IMR-90 (cell line): ENCODE results near the gene NEMP1. TPM values are rescaled to one million over a fixed set of nuclear protein-coding genes. Genes with fewer than 3 reads are reported as not detected.

ENCODE experiments used
- ATAC-seq: fragments of 200-7000 bp; cut with Tn5 transposase; 2 replicates; pipeline ENCODE4 v1.9.1; 2020; ENCODE audit warnings: low read depth, mild to moderate bottlenecking, moderate library complexity
- BruUV-seq: library from RNA; stranded (reverse); fragments of 400-500 nt; replicated peaks from 2 replicates; lab custom pipeline; 2021; lab: Mats Ljungman, UMichigan
- CTCF ChIA-PET: fragments of 300-600 bp; formaldehyde crosslinking; extraction: SDS; loops from one replicate; lab custom pipeline; 2021; ENCODE audit warnings: antibody characterized with exemption; lab: Yijun Ruan, JAX
- POLR2A ChIA-PET: fragments of 300-600 bp; sonication (Branson Sonifier 250); formaldehyde crosslinking; loops from one replicate; lab custom pipeline; 2022; ENCODE audit warnings: antibody characterized with exemption; ENCODE audit not compliant: unreplicated experiment; lab: Charles Lee
- DNase-seq: peaks from one replicate; pipeline ENCODE4 v3.0.0; 2013
- H2AFZ ChIP-seq: replicated peaks from 2 replicates; pipeline ENCODE3; 2013; ENCODE audit warnings: low read length, mild to moderate bottlenecking; ENCODE audit not compliant: poor library complexity
- H2AK5ac ChIP-seq: 2 replicates; pipeline ENCODE4 v1.6.1; 2013; ENCODE audit warnings: low read depth, low read length, inconsistent platforms
- H2AK9ac ChIP-seq: replicated peaks from 2 replicates; pipeline ENCODE3; 2013; ENCODE audit warnings: mild to moderate bottlenecking, low read depth, low read length, moderate library complexity; ENCODE audit not compliant: poor library complexity
- H2BK120ac ChIP-seq: 2 replicates; pipeline ENCODE4 v1.6.1; 2013; ENCODE audit warnings: low read depth, low read length, inconsistent platforms
- H2BK15ac ChIP-seq: 3 replicates; pipeline ENCODE4 v1.6.1; 2013; ENCODE audit warnings: low read depth, low read length, inconsistent platforms
- H2BK20ac ChIP-seq: 2 replicates; pipeline ENCODE4 v1.6.1; 2013; ENCODE audit warnings: low read depth, mild to moderate bottlenecking, inconsistent platforms, low read length, moderate library complexity
- H2BK5ac ChIP-seq: 2 replicates; pipeline ENCODE4 v1.6.1; 2013; ENCODE audit warnings: mild to moderate bottlenecking, low read depth, low read length, inconsistent platforms; ENCODE audit not compliant: poor library complexity, severe bottlenecking
- H3K14ac ChIP-seq: replicated peaks from 2 replicates; pipeline ENCODE4 v1.6.1; 2013; ENCODE audit warnings: low read depth, low read length, inconsistent platforms
- H3K18ac ChIP-seq: 2 replicates; pipeline ENCODE4 v1.6.1; 2013; ENCODE audit warnings: low read depth, low read length, control low read depth
- H3K23ac ChIP-seq: 2 replicates; pipeline ENCODE4 v1.6.1; 2013; ENCODE audit warnings: low read depth, low read length, inconsistent platforms
- H3K27ac ChIP-seq: 2 replicates; pipeline ENCODE4 v1.5.1; 2013; ENCODE audit warnings: mild to moderate bottlenecking, control low read depth, low read length; ENCODE audit not compliant: insufficient read depth
- H3K27me3 ChIP-seq: 2 replicates; pipeline ENCODE4 v1.6.1; 2013; ENCODE audit warnings: low read length; ENCODE audit not compliant: control insufficient read depth, insufficient read depth
- H3K36me3 ChIP-seq: 2 replicates; pipeline ENCODE4 v1.6.1; 2013; ENCODE audit warnings: low read length, mixed read lengths; ENCODE audit not compliant: control insufficient read depth, insufficient read depth
- H3K4ac ChIP-seq: 2 replicates; pipeline ENCODE4 v1.6.1; 2013; ENCODE audit warnings: low read depth, low read length, inconsistent platforms
- H3K4me1 ChIP-seq: 2 replicates; pipeline ENCODE4 v1.6.1; 2013; ENCODE audit warnings: low read length, mixed read lengths; ENCODE audit not compliant: control insufficient read depth, insufficient read depth
- H3K4me2 ChIP-seq: 2 replicates; pipeline ENCODE4 v1.6.1; 2013; ENCODE audit warnings: low read depth, mild to moderate bottlenecking, control low read depth, low read length, moderate library complexity
- H3K4me3 ChIP-seq: 2 replicates; pipeline ENCODE4 v1.5.1; 2013; ENCODE audit warnings: low read depth, mild to moderate bottlenecking, control low read depth, low read length, moderate library complexity; ENCODE audit not compliant: insufficient read depth
- H3K56ac ChIP-seq: 2 replicates; pipeline ENCODE4 v1.6.1; 2013; ENCODE audit warnings: low read length, inconsistent platforms; ENCODE audit not compliant: insufficient read depth; ENCODE audit errors: extremely low read depth
- H3K79me1 ChIP-seq, 2 experiments: 2 replicates each; pipeline ENCODE4 v1.6.1; 2013; ENCODE audit warnings: low read length in 2 of 2, inconsistent platforms in 1 of 2, low read depth in 1 of 2
- H3K9ac ChIP-seq: 2 replicates; pipeline ENCODE4 v1.6.1; 2013; ENCODE audit warnings: low read depth, low read length, control low read depth
- H3K9me1 ChIP-seq: 2 replicates; pipeline ENCODE4 v1.6.1; 2013; ENCODE audit warnings: low read length, inconsistent platforms; ENCODE audit not compliant: insufficient read depth
- H3K9me3 ChIP-seq: 2 replicates; pipeline ENCODE4 v1.6.1; 2013; ENCODE audit warnings: low read length; ENCODE audit not compliant: control insufficient read depth, insufficient read depth
- H4K20me1 ChIP-seq: 2 replicates; pipeline ENCODE4 v1.6.1; 2013; ENCODE audit warnings: low read length, inconsistent platforms; ENCODE audit not compliant: insufficient read depth
- H4K5ac ChIP-seq: 2 replicates; pipeline ENCODE4 v1.6.1; 2013; ENCODE audit warnings: mild to moderate bottlenecking, low read depth, low read length, control low read depth
- H4K8ac ChIP-seq, 2 experiments: 2 replicates each; pipeline ENCODE4 v1.6.1; 2013; ENCODE audit warnings: low read depth in 2 of 2, low read length in 2 of 2, control low read depth in 1 of 2, inconsistent platforms in 1 of 2
- H4K91ac ChIP-seq: 2 replicates; pipeline ENCODE4 v1.6.1; 2013; ENCODE audit warnings: low read depth, low read length, inconsistent platforms; ENCODE audit not compliant: insufficient read depth
- BHLHE40 ChIP-seq: fragments of 150-350 bp; IDR thresholded peaks from 2 replicates; pipeline ENCODE4 v1.6.1; 2016; ENCODE audit warnings: mild to moderate bottlenecking, low read depth, low read length
- CHD1 ChIP-seq: IDR thresholded peaks from 2 replicates; pipeline ENCODE4 v1.6.1; 2012; ENCODE audit warnings: low read depth, low read length, improper control_type of control experiment
- ELK1 ChIP-seq: fragments of 150-350 bp; IDR thresholded peaks from 2 replicates; pipeline ENCODE4 v1.6.1; 2016; ENCODE audit warnings: low read depth, mild to moderate bottlenecking, low read length, moderate library complexity, borderline replicate concordance
- MAZ ChIP-seq: IDR thresholded peaks from 2 replicates; pipeline ENCODE4 v1.6.1; 2012; ENCODE audit warnings: low read depth, mild to moderate bottlenecking, low read length, improper control_type of control experiment, moderate library complexity, borderline replicate concordance
- MXI1 ChIP-seq: IDR thresholded peaks from 2 replicates; pipeline ENCODE4 v1.6.1; 2012; ENCODE audit warnings: low read depth, mild to moderate bottlenecking, low read length, moderate library complexity, borderline replicate concordance
- POLR2A ChIP-seq: IDR thresholded peaks from 2 replicates; pipeline ENCODE4 v1.6.1; 2012; ENCODE audit warnings: mild to moderate bottlenecking, low read depth, low read length
- RAD21 ChIP-seq: IDR thresholded peaks from 2 replicates; pipeline ENCODE4 v1.6.1; 2012; ENCODE audit warnings: low read length, improper control_type of control experiment
- RCOR1 ChIP-seq: IDR thresholded peaks from 2 replicates; pipeline ENCODE4 v1.6.1; 2012; ENCODE audit warnings: mild to moderate bottlenecking, low read length, improper control_type of control experiment; ENCODE audit not compliant: insufficient replicate concordance
- RFX5 ChIP-seq: IDR thresholded peaks from 2 replicates; pipeline ENCODE4 v1.8.0; 2012; ENCODE audit warnings: low read depth, mild to moderate bottlenecking, low read length, moderate library complexity
- SMC3 ChIP-seq: fragments of 150-350 bp; IDR thresholded peaks from 2 replicates; pipeline ENCODE4 v1.6.1; 2016; ENCODE audit warnings: low read depth, mild to moderate bottlenecking, antibody characterized with exemption, low read length, moderate library complexity
- USF2 ChIP-seq: fragments of 150-350 bp; IDR thresholded peaks from 2 replicates; pipeline ENCODE4 v1.6.1; 2017; ENCODE audit warnings: mild to moderate bottlenecking, antibody characterized with exemption, low read length, low read depth
- WGBS, 2 experiments: methylation state at CpG; one replicate each; pipeline versions ENCODE4 v1.1.5 to v1.1.7; 2013; ENCODE audit warnings: missing lambda C conversion rate in 2 of 2; ENCODE audit not compliant: insufficient read length in 1 of 2; ENCODE audit errors: extremely low coverage in 2 of 2; 5-methylcytosine and 5-hydroxymethylcytosine counted together
- dilution Hi-C: fragments of 300-500 bp; cut with HindIII; formaldehyde crosslinking; loops from one replicate; pipeline ENCODE4 v1.14.3; 2018; ENCODE audit warnings: low sequenced_read_pairs; ENCODE audit not compliant: unreplicated experiment
- in situ Hi-C: fragments of 300-500 bp; cut with MboI; formaldehyde crosslinking; loops from 3 replicates; pipeline ENCODE4 v1.14.3; 2019; ENCODE audit warnings: low sequenced_read_pairs, inconsistent platforms, mixed read lengths
- intact Hi-C: fragments of 100-400 bp; cut with micrococcal nuclease; formaldehyde crosslinking; loops from 2 replicates; pipeline ENCODE4 v1.10.0; 2022
- polyA plus RNA-seq, 3 experiments: library from polyadenylated mRNA; depleted of rRNA; stranded (reverse); fragments of >200 nt; gene quantifications; 2 replicates each; pipeline ENCODE4 v1.2.3, GENCODE V29; 2012; ENCODE audit warnings: low replicate concordance in 1 of 3
- total RNA-seq: library from RNA; depleted of rRNA; stranded (reverse); fragments of >200 nt; gene quantifications from 2 replicates; pipeline ENCODE4 v1.2.3, GENCODE V29; 2012

The NEMP1 gene
- total and polyA plus RNA-seq, 2 of the 4 experiments (the other 2 are of a cell fraction): 8.9 to 10.9 TPM

DNA sequence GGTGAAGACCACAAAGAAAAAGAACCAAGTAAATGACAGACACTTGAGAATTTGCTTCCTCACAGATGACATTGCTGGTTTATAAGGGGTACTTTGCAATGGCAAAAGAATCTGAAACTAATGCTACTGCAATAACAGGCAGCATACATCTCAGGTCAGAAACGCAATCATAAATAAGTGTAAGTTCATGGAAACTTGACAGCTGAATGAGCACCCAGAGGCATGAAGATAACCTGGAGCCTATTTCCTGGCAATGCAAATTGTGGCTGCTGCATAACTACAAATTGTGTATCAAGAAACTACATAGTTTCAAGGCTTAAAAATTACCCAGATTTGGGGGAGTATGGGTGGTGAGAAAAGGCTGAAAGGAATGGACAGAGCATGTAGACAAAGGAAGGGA is 20.1 kb downstream of the NEMP1 start (continued):
- TF ChIP-seq USF2: no peak

- Histone ChIP-seq H2BK5ac (no peak overlapping the region), H3K9me1 (no peaks in the 10 kb centered on the region), H3K14ac (no peak overlapping the region), H2AK5ac (no peak overlapping the region), H4K20me1 (no peaks in the 10 kb centered on the region), H3K9ac (no peak overlapping the region), H3K27ac (no peak overlapping the region), H3K36me3 (peaks cover 13% of the 10 kb centered on the region), H2AK9ac (no peak overlapping the region), H3K4me2 (no peak overlapping the region), H3K56ac (no peak overlapping the region), H3K4ac (no peak overlapping the region), H4K91ac (no peak overlapping the region), H2AFZ (no peak overlapping the region), H3K9me3 (no peaks in the 10 kb centered on the region), H4K8ac (no peak overlapping the region), H2BK20ac (no peak overlapping the region), H3K23ac (no peak overlapping the region), H2BK120ac (no peak overlapping the region), H3K4me3 (no peak overlapping the region), H3K18ac (no peak overlapping the region), H3K4me1 (no peaks in the 10 kb centered on the region), H3K79me1 (no peaks in the 10 kb centered on the region), H2BK15ac (no peak overlapping the region), H4K5ac (no peak overlapping the region), H3K27me3 (no peaks in the 10 kb centered on the region)
- ChIA-PET POLR2A (no interaction called here), CTCF (interaction anchor here (1.2 to 1.8 kb wide), 2 partner anchors 49 to 56 kb away, joined by 4 to 7 read pairs; no protein-coding TSS in a partner anchor)
- no CpG with 5 or more reads among the region's 6 CpGs for WGBS, 2 experiments
- no TSS peak for BruUV-seq
- DNase-seq (no peak), ATAC-seq (no peak)
- intact Hi-C loops (no loop called here), dilution Hi-C loops (no loop called here), in situ Hi-C loops (no loop called here)
- TF ChIP-seq ELK1: no peak
- TF ChIP-seq RAD21: no peak
- no peak for TF ChIP-seq USF2
- no peak for TF ChIP-seq SMC3
- TF ChIP-seq BHLHE40: no peak
- no peak for TF ChIP-seq MAZ
- no peak for TF ChIP-seq POLR2A
- no peak for TF ChIP-seq MXI1
- TF ChIP-seq CHD1: no peak
- TF ChIP-seq RFX5: no peak
- TF ChIP-seq RCOR1: no peak
These were observed 21.4 kb downstream of the NEMP1 start for GRCh38 chr12:57057067-57057751.
